Measurements from ENCODE around the gene TOLLIP. TPM values are rescaled to one million over a fixed set of nuclear protein-coding genes. Genes with fewer than 3 reads are reported as not detected.

The TOLLIP gene
- total and polyA plus RNA-seq, 9 donors = 14.1 to 60.8 (median 44.8) TPM

GRCh38 chr11:1339066-1339675, 29.7 kb upstream of the TOLLIP start:
- Histone ChIP-seq H3K27ac (no peak overlapping the region), H3K9me3 (no peaks in the 10 kb centered on the region), H3K4me1 (ENCODE audit: insufficient read depth) (peaks cover 10% of the 10 kb centered on the region), H3K4me3 (no peak overlapping the region), H3K27me3 (no peaks in the 10 kb centered on the region), H3K36me3 (no peaks in the 10 kb centered on the region)
- DNase-seq = no peak
- 32 to 45% (median 36%) methylated on average over 15 of the region's 15 CpGs for WGBS, 3 donors
- TF ChIP-seq EP300 (IDR thresholded peaks at IDR 0.05) = no peak
- TF ChIP-seq POLR2A (IDR thresholded peaks at IDR 0.05) = no peak
- no peak for TF ChIP-seq CTCF (IDR thresholded peaks at IDR 0.05)
- intact Hi-C loops (cut with DNase I) = no loop called here

GRCh38 chr11:1338201-1339065, 29.0 kb upstream of the TOLLIP start:
- H3K4me1 ChIP-seq (ENCODE audit: insufficient read depth) = peaks cover 10% of the 10 kb centered on the region
- no peaks in the 10 kb centered on the region for H3K36me3 ChIP-seq
- no peak overlapping the region for H3K27ac ChIP-seq
- H3K4me3 ChIP-seq = no peak overlapping the region
- no peak for TF ChIP-seq POLR2A (IDR thresholded peaks at IDR 0.05)
- no peak for TF ChIP-seq CTCF (IDR thresholded peaks at IDR 0.05)
- no peak for TF ChIP-seq EP300 (IDR thresholded peaks at IDR 0.05)
- peak in 4 of 5 donors; percentile 39 to 49 (median 44) for DNase-seq
- intact Hi-C loops (cut with DNase I) = no loop called here
- no peaks in the 10 kb centered on the region for H3K27me3 ChIP-seq
- 41 to 61% (median 53%) methylated on average over 33 of the region's 33 CpGs for WGBS, 3 donors
- no peaks in the 10 kb centered on the region for H3K9me3 ChIP-seq

- H3K4me3 ChIP-seq = peak overlapping the region; percentile 54
- H3K9me3 ChIP-seq = no peaks in the 10 kb centered on the region
- peak overlapping the region; percentile 65 to 86 for H3K27ac ChIP-seq
- DNase-seq = no peak
- intact Hi-C loops (cut with DNase I) = no loop called here
- peaks cover 10% of the 10 kb centered on the region for H3K4me1 ChIP-seq (ENCODE audit: insufficient read depth)
- no peaks in the 10 kb centered on the region for H3K27me3 ChIP-seq
- WGBS, 3 donors = 23 to 45% (median 40%) methylated on average over 25 of the region's 25 CpGs
- H3K36me3 ChIP-seq = no peaks in the 10 kb centered on the region
- TF ChIP-seq POLR2A (IDR thresholded peaks at IDR 0.05) (no peak), CTCF (IDR thresholded peaks at IDR 0.05) (no peak), EP300 (IDR thresholded peaks at IDR 0.05) (no peak)
These were observed 28.2 kb upstream of the TOLLIP start for GRCh38 chr11:1337647-1338007.

GRCh38 chr11:1336836-1337646, 27.6 kb upstream of the TOLLIP start:
- TF ChIP-seq EP300 (IDR thresholded peaks at IDR 0.05) (no peak), POLR2A (IDR thresholded peaks at IDR 0.05) (no peak), CTCF (IDR thresholded peaks at IDR 0.05) (no peak)
- H3K4me1 ChIP-seq (ENCODE audit: insufficient read depth) = peaks cover 10% of the 10 kb centered on the region
- H3K9me3 ChIP-seq = no peaks in the 10 kb centered on the region
- intact Hi-C loops (cut with DNase I) = no loop called here
- H3K4me3 ChIP-seq = peak overlapping the region; percentile 54
- H3K27me3 ChIP-seq = no peaks in the 10 kb centered on the region
- DNase-seq = peak; percentile 58 to 78 (median 72)
- no peaks in the 10 kb centered on the region for H3K36me3 ChIP-seq
- 2 to 7% (median 3%) methylated on average over 57 to 91 of the region's 95 CpGs for WGBS, 3 donors
- peak overlapping the region; percentile 65 to 86 for H3K27ac ChIP-seq

All from ovary (tissue), 9 donors.